ENCODE data around the gene AHRR.
"Not testable (repeated sequence)": the region's sequence is repeated elsewhere in the genome, so short reads cannot be mapped to it uniquely, and the experiment has no call there.

AHRR gene

DNA sequence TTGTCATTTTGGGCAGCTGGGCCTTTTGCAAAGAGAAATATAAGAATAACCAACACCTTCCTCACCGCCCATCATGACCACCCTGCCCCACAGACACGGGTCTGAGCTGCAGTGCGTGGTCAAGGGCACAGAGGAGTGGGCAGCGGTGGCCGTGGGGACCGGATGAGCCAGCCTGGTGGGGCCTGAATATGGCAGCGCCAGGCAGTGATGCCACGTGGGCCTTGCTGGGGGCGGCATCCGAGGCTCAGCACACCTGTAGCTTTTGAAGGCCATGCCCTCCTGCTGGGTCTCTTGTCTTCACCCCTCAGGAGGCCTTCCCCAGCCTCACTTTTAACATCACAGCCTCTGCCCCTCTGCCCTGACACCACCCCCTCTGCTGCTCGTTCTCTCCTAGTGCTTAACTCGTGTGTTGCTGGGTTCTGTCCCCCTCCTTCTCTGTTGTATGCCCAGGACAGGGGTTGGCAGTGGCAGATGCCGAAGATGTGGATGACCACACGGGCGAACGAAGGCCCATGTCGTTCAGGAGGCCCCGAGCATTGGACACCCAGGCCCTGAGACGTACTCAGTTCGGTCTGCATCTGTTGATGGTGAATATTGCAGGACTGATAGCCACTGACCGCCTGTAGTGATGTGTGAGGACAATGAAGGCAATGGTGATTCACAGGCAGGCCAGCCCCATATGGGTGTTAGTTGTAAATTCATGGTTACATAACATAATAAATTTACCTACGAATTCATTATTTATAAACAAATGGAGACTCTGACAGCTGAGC lies 46.0 kb downstream of the AHRR start:
- DNase-seq (ENCODE audit: low spot score) = no peak

- no peak for DNase-seq (ENCODE audit: low spot score)
These were observed 46.9 kb downstream of the AHRR start for GRCh38 chr5:368183-369084.

DNA sequence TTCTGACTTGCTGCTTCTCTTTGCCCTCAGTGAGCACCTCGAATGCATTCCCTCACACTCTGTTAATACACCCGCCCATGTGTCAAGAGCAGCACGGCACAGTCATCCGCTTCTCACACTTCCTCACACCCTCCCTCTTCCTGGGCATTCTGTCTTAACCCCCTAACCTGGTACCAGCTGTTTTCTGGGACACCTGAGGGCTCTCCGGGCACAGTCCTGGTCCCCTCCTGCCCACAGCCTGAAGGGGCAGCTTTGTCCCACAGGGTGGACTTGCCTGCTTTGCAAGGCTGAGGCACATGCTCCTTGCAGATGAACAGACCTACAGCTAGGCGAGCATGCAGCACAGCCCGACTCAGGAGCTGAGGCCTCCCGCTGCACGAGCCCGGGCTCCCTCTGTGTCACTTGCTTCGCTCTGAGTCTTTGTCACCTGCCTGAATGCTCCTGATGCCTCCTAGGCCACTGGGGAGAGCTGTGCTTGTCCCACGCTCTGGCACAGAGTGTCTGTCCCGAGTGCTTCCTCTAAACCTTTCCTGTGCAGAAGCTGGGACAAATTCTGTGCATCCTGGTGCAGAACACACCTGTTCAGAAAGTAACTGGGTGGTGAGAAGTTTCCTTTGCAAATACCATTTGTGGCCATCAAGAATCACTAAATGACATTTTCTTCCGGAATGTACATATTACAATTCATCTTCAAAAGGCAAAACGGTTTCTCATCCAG lies 47.8 kb downstream of the AHRR start:
- no peak for DNase-seq (ENCODE audit: low spot score)

DNA sequence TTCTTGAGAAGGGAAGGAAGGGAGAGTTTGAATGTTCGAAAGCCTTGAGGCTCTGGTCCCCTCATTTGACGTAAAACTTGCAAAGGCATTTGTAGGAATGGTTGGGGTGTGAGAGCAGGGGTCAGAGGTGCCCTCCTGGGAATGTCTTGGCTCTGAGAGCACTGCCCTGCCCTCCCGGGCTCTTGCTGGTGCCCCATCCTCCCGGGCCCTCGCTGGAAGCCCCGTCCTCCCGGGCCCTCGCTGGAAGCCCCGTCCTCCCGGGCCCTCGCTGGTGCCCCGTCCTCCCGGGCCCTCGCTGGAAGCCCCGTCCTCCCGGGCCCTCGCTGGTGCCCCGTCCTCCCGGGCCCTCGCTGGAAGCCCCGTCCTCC lies 48.3 kb downstream of the AHRR start:
- not testable (repeated sequence) for DNase-seq (ENCODE audit: low spot score)

GRCh38 chr5:370311-370958 lies 48.9 kb downstream of the AHRR start:
- DNase-seq (ENCODE audit: low spot score) = no peak

- no peak for DNase-seq (ENCODE audit: low spot score)
These were observed 49.7 kb downstream of the AHRR start for GRCh38 chr5:370959-371810.

DNA sequence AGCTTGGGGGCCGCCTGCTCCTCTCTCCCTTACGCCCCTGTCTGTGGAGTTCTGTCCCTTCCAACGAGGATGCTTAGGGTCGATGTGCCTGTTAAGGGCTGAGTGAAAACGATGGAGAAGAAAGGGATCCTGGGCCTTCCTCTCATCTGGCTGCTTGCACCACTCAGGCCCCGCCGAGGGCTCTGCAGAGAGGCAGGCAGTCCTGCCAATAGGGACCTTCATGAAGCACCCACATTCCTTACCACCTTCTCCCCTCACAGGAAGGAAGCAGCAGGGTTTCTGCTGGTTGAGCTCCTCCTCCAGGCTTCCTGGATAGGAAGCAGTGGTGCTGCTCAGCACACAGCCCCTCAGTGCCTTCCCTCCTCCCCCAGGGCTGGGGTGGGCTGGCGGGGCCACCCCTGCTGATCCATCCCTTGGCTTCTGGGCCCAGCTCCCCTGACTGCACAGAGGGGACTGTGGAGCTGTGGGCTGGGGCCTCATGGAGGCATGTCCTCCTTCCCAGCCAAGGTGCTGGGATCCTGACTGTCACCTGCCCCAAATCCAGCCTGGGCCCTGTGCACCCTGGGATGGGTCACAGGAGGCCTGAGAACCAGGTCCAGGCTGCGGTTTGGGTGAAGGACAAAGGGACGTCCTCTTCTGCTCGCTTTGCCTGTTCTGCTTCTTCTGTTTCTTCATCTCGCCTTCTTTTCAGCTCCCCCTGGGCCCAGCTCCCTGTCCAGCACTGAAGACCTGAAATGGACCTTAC lies 50.5 kb downstream of the AHRR start:
- no peak for DNase-seq (ENCODE audit: low spot score)

DNA sequence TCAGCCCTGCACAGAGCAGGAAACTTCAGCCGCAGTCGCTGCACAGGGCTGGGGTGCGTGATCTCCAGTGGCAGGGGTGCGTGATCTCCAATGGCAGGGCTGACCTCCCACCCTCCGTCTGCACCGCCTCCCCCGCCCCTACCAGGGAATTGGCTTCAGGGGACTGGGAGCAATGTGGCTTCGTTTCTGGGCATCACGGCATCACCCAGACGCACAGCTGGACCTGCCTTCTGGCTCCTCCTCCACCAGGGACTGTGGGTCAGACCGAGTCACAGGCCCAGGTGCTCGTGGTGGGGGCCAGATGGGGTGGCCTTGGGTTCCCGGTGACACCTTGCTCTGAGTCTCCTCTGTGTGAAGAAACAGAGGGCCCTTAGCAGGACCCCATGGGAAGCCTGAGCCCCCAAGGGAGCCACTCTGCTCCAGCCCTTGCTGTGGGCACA lies 51.1 kb downstream of the AHRR start:
- DNase-seq (ENCODE audit: low spot score) = no peak

GRCh38 chr5:372996-373709 lies 51.6 kb downstream of the AHRR start:
- no peak for DNase-seq (ENCODE audit: low spot score)

DNA sequence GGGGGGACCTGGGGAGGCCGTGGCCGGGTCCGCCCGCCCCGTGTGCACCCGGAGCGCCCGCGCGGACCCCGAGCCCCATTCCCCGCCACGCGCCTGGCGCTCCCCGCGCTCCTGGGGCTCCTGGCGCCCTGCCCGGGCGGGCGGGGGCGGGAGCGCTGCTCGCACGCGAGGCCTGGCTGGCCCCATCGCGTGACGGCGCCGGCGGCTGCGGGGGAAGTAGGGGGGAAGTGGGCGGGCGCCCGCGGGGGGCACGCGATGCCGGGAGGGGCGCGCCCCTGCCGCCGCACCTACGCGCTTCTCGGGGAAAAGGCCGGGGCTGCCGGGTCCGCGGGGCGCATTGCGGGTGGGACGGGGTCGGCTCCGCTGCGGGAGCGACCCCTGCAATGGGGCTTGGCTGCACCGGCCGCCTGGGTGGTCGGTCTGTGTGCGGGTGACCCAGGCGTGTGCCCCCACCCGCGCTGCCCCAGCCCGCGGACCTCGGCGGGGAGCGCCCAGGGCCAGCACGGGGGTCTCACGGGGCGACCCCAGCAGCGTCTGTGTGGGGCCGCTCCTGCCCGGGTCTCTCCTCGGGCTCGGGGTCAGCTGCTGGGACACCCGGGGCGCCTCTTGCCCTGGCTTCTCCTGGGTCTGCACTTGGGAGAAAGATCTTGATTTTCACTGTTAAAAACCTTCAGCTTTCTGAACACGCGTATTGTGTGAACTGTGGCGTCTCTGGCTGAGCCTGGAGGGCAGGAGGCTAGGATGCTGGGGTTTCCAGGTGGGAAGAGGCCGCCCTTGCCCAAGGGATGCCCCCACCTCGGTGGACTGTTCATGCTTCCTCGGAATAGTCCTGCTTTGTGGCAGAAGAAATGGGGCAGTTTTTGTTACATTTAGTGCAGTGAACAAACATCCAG lies 52.4 kb downstream of the AHRR start:
- no peak for DNase-seq (ENCODE audit: low spot score)

DNA sequence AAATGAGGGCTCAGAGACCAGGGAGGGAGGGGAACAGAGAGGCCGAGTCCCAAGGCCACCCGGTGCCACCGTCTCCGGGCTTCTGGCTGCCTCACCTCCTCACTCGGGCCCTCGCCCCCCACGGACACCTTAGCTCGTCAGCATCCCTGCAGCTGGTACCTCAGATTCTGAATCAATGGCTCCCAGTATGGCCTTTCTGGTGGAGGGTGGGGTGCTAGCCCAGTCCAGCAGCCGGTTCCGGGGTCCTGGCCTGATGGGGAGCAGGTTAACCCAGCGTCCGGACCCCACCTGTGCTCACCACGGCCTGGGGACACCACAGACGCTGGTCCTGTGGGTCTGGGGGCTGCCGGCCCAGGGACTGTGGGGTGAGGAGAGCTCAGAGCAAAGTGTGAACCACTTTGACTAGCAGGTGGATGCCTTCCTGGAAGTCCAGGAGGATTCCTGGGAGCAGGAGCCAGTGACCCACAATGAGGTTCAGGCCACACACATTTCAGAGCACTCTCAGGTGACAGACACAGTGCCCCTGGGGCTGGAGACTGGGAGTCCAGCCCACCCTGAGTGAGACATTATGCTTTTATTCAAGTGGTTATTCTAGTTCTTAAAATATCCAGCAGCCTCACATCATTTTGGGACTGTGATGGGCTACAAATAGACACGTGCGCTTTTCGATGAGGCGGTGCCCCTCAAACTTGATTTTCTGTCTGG lies 53.3 kb downstream of the AHRR start:
- DNase-seq (ENCODE audit: low spot score) = no peak

- DNase-seq (ENCODE audit: low spot score) = no peak
These were observed 53.9 kb downstream of the AHRR start for GRCh38 chr5:375336-375920.

DNA sequence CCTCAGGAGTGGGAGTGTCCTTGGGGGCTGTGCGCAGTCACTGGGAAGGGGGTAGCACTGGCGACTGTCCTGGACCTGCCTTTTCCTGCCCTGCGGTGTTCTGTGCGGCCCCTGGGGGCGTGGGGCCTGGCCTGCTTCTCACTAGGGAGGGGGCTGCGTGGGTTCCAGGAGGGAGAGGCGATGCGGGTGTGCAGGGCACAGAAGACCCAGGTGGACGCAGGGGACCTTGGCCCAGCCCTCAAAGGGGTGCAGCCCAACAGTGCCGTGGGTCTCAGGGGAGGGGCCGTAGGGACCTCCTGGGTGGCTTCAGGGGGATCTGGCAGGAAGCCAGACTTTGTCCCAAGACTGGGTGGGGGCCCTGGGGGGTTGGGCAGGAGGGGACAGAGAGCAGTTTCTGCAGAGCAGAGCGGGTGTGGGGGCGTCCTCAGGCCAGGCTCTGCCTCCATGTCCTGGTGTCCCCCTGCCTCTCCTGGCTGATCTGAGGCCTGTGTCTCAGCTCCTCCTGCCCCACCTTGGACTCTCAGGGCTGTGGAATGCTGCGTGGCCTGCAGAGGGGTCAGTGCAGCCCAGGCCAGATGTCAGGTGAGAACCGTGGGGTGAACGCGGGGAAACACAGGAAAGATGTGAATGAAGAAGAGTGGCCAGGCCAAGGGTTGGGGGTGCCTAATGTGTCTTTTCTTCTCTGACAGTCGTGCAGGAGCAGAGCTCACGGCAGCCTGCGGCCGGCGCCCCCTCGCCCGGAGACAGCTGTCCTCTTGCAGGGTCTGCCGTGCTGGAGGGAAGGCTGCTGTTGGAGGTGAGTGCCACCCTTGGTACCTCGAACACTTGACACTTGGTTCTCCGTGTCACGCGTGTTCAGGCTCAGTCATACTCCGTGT lies 54.6 kb downstream of the AHRR start:
- DNase-seq (ENCODE audit: low spot score) = no peak

- DNase-seq (ENCODE audit: low spot score) = no peak
These were observed 55.3 kb downstream of the AHRR start for GRCh38 chr5:376799-377325.

GRCh38 chr5:377326-377981 lies 55.9 kb downstream of the AHRR start:
- no peak for DNase-seq (ENCODE audit: low spot score)

All from putamen (tissue), 1 donor.